T-helper 1 cell treated with Interleukin-12 subunit alpha and Interleukin-12 subunit beta and Interleukin-4 antibody, amounts not matched to agents 30 μg/mL and 1 μg/mL, for 36 hours (primary cell): Measurements from ENCODE around the gene TMEM209.
"Not testable (repeated sequence)": the region's sequence is repeated elsewhere in the genome, so short reads cannot be mapped to it uniquely, and the experiment has no call there.

Source experiments
- H3K27ac Mint-ChIP-seq: one replicate; pipeline ENCODE4 v1.8.0; 2021; ENCODE audit warnings: mild to moderate bottlenecking, mixed read lengths
- H3K27me3 Mint-ChIP-seq: one replicate; pipeline ENCODE4 v1.8.0; 2021; ENCODE audit warnings: low read depth, mixed read lengths
- H3K36me3 Mint-ChIP-seq: one replicate; pipeline ENCODE4 v1.8.0; 2021; ENCODE audit warnings: low read depth, mixed read lengths
- H3K4me1 Mint-ChIP-seq: one replicate; pipeline ENCODE4 v1.8.0; 2021; ENCODE audit warnings: low read depth, mixed read lengths
- H3K4me3 Mint-ChIP-seq: one replicate; pipeline ENCODE4 v1.8.0; 2021; ENCODE audit warnings: mild to moderate bottlenecking, moderate library complexity, mixed read lengths
- H3K9me3 Mint-ChIP-seq: one replicate; pipeline ENCODE4 v1.8.0; 2021; ENCODE audit warnings: mixed read lengths

Gene TMEM209

DNA sequence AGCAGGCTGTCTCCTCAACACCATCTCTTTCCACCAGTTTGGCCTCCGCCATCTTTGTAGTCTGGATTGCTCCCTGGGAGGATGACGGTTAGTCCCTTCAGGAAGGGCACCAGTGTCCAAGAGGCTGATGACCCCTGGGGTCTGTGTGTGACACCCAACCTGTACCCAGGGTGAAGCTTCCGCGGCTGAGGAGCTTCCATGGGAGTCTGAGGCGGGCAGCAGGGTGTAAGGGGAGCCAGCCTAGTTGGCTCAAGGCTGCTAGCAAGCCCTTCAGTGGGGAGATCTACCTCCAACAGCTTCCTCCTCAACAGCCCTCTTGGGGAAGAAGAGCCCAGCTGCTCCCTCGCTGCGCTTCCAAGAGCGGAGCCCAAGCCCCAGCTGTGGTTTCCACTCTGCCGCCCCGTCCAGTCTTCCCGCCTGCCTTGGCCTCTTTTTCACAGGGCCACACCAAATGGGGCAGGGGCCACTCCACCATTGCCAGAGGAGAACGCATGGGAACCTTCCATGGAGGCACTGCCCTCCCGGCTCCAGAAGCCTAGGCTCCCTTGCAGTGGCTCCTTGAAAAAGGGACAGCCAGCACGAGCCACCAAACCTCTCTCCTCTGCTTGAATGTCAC lies 57.4 kb downstream of the TMEM209 start:
- no peaks in the 10 kb centered on the region for H3K4me1 Mint-ChIP-seq
- no peaks in the 10 kb centered on the region for H3K9me3 Mint-ChIP-seq
- peaks cover 4% of the 10 kb centered on the region for H3K27me3 Mint-ChIP-seq
- no peak overlapping the region for H3K27ac Mint-ChIP-seq
- H3K4me3 Mint-ChIP-seq, result no peak overlapping the region
- H3K36me3 Mint-ChIP-seq, result no peaks in the 10 kb centered on the region

DNA sequence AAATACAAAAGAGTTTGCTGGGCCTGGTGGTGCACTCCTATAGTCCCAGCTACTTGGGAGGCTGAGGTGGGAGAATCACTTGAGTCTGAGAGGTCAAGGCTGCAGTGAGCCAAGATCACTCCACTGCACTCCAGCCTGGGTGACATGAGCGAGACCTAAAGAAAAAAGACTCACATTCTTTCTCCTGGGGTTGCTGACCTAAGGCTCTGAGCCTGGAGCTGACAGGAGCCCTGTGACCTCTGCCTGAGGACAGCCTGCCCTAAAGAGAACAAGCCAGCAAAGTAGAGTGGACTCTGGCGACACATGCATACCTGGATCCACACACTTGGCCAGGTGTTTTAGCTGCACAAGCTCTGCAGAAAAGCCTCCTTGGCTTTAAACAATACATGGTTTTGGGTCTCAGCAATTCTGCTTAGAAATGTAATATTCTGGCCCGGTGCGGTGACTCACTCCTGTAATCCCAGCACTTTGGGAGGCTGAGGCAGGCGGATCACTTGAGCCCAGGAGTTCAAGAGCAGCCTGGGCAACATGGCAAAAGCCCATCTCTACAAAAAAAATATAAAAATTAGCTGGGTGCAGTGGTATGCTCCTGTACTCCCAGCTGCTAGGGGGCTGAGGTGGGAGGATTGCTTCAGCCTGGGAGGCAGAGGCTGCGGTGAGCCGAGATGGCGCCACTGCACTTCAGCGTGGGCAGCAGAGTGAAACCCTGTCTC lies 58.4 kb downstream of the TMEM209 start:
- Mint-ChIP-seq H3K4me3 (no peak overlapping the region), H3K27me3 (peaks cover 4% of the 10 kb centered on the region), H3K9me3 (no peaks in the 10 kb centered on the region), H3K36me3 (no peaks in the 10 kb centered on the region), H3K4me1 (peaks cover 2% of the 10 kb centered on the region), H3K27ac (no peak overlapping the region)

DNA sequence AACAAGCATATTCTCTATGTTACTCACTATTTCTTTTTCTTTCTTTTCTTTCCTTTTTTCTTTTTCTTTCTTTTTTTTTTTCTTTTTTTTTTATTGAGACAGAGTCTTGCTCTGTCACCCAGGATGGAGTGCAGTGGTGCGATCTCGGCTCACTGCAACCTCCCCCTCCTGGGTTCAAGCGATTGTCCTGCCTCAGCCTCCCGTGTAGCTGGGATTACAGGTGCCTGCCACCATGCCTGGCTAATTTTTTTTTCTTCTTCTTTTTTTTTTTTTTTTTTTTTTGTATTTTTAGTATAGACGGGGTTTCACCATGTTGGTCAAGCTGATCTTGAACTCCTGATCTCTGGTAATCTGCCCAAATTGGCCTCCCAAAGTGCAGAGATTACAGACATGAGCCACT lies 59.1 kb downstream of the TMEM209 start:
- not testable (repeated sequence) for H3K36me3 Mint-ChIP-seq, H3K9me3 Mint-ChIP-seq, H3K4me3 Mint-ChIP-seq, H3K4me1 Mint-ChIP-seq, H3K27ac Mint-ChIP-seq, H3K27me3 Mint-ChIP-seq

DNA sequence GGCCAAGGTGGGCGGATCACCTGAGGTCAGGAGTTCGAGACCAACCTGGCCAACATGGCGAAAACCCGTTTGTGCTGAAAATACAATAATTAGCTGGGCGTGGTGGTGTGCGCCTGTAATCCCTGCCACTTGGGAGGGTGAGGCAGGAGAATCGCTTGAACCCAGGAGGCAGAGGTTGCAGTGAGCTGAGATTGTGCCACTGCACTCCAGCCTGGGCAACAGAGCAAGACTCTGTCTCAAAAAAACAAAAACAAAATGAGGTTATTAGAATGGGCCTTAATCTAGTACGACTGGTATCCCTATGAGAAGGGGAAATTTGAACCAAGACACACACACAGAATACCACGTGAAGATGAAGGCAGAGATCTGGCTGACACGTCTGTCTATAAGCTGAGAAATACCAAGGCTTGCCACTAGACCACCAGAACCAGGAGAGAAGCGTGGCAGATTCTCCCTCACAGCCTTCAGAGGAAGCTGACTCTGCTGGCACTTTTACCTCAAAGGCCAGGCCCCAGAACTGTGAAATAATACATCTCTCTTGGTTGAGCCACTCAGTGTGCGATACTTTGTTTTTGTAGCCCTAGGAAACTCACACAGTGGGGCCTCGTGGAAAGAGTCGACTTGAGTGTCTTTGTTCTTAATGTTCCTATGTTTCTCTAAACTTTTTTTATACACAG lies 59.6 kb downstream of the TMEM209 start:
- Mint-ChIP-seq H3K9me3 (no peaks in the 10 kb centered on the region), H3K4me3 (no peak overlapping the region), H3K27ac (no peak overlapping the region), H3K36me3 (no peaks in the 10 kb centered on the region), H3K4me1 (peaks cover 8% of the 10 kb centered on the region), H3K27me3 (peaks cover 8% of the 10 kb centered on the region)

DNA sequence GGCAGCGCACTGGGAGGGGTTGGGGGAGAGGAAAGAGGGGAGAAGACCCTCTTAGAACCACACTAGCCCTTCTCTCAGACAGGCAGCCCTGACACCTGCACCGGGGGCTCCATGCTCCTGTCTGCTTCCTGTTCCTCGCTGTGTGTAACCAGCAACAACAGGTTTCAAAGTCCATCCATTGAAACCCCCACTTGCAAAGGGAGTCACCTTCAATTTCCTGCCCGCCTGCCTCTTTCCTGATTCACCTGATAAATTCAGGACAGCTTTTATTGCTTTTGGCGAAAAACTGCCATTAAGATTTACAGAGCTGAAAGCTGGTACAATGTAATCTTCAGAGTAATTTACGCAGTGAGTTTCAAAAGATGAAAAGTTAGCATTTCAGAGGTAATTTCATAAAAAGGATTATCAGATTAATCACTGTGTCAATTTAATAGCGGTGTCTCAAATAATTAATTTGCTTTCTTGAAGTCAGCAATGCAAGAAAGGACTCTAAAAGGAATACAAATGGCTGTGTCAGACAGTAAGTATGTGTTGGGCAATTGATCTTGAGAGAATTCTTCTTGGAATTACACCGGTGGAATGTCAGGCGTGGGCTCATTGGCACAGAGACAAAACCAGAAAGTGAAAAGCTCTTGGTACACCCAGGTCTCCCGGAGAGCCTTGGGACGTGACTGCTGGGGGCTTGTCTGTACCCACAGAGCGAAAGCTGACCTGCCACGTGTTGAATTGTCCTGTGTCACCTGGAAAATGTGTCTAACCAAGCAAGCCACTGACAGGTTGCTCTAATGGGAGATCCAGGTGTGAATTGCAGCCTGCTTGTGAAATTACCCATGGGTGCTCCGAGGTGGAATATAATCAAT lies 60.7 kb downstream of the TMEM209 start:
- peaks cover 8% of the 10 kb centered on the region for H3K27me3 Mint-ChIP-seq
- no peak overlapping the region for H3K4me3 Mint-ChIP-seq
- H3K4me1 Mint-ChIP-seq, result peaks cover 8% of the 10 kb centered on the region

DNA sequence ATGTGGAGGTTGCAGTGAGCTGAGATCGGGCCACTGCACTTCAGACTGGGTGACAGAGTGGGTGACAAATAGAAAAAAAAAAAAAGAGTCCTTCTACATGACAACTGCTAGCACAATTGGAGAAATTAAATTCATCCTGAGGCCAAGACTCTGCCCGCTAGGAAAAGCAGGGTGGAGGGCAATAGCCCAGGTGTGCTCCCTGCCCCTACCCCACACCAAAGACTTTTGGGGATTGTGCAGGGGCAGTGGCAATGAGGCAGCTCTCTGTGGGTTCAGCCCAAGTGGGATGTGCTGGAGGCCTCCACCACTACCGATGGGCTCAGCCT lies 61.3 kb downstream of the TMEM209 start:
- H3K9me3 Mint-ChIP-seq, result no peaks in the 10 kb centered on the region
- no peak overlapping the region for H3K4me3 Mint-ChIP-seq
- H3K4me1 Mint-ChIP-seq, result peaks cover 8% of the 10 kb centered on the region
- H3K36me3 Mint-ChIP-seq, result peaks cover 5% of the 10 kb centered on the region
- no peak overlapping the region for H3K27ac Mint-ChIP-seq
- peaks cover 4% of the 10 kb centered on the region for H3K27me3 Mint-ChIP-seq

More for the DNA sequence above, 60.7 kb downstream of the TMEM209 start:
- H3K27ac Mint-ChIP-seq, result no peak overlapping the region
- no peaks in the 10 kb centered on the region for H3K9me3 Mint-ChIP-seq
- no peaks in the 10 kb centered on the region for H3K36me3 Mint-ChIP-seq

DNA sequence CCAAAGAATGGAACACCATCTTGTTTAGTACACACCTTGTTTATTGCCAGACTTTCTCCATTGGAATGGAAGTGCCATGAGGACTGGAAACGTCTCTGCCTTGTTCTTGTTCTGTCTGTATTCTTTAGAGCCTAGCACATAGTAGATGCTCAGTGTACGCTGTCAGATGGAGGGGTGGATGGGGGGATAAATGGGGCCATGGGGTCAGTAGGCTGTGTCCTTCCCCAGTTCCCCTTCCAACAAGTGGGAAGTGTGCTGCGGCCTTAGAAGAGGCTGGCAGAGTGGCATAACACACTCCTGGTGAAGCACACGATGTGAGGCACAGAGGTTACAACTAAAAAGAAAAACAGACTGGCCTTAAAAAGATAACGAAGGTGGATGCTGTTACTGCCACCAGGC lies 61.9 kb downstream of the TMEM209 start:
- Mint-ChIP-seq H3K27me3 (peaks cover 4% of the 10 kb centered on the region), H3K9me3 (no peaks in the 10 kb centered on the region), H3K36me3 (peaks cover 5% of the 10 kb centered on the region), H3K4me3 (no peak overlapping the region), H3K27ac (no peak overlapping the region), H3K4me1 (peaks cover 8% of the 10 kb centered on the region)

DNA sequence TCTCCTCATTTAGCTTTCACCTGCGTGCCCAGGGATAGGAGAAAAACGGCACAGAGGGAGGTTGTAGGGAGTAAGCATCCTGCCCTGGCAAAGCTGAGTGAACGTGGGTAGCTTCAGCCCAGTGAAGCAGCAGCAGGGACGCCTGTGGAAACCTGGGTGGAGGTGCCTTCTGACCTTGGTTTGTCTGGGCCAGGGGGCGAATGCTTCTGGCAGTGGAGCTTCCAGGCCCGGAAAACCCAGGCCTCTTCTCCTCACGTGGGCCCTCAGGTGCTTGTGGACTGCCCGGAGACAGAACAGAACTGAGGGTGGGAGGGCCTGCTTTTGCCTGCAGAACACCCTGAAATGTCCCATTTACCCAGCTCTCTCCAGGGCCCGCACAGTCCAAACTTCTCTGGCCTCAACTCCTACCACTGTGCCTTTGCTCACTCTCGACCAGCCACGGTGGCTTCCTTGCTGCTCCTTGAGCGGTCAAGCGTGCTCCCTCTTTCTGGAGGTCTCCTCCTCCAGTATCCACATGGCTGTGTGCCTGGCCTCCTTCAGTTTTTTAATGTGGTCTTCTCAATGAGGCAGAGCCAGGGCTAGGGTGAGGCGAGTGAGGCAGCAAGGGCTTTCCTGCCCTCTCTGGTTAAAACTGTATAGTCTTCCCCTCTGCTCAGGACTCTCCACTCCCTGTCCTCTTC lies 62.4 kb downstream of the TMEM209 start:
- peaks cover 8% of the 10 kb centered on the region for H3K4me1 Mint-ChIP-seq
- no peak overlapping the region for H3K27ac Mint-ChIP-seq
- H3K27me3 Mint-ChIP-seq, result peaks cover 4% of the 10 kb centered on the region
- peaks cover 5% of the 10 kb centered on the region for H3K36me3 Mint-ChIP-seq
- no peaks in the 10 kb centered on the region for H3K9me3 Mint-ChIP-seq
- H3K4me3 Mint-ChIP-seq, result no peak overlapping the region

DNA sequence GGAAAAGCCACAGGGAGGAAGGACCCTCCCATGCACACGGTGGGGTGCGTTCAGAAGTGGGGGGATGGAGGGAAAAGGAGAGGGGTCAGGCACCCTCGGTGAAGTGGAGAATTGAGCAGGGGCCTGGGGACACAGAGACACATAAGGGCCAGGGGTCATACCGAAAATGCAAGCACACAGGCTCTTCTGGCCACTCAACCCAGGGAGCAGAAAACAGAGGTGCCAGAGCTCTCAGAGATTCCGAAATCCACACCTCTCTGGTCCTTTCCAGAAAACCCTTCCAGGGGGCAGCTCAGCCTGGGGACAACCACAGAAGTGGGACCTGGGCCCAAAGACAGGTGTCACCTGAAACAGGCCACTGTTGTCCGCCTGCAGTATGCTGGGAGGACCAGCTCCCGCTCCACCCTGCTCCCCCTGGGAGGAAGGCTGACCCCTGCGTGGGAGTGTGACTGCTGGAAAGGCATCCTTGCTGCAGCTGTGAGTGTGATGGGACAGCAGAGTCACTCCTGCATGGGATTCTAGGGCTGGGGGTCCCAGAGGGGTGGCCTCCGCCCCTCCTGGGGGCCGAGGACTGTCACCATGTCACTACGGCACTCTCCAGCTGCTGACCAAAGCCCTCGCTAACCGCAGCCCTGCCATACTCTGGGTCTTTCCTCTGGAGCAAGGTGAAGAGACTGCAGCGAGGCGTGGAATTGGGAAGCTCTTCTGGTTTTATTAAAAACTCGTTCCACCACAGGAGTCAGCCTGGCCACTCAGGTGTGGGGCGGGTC lies 63.1 kb downstream of the TMEM209 start:
- Mint-ChIP-seq H3K36me3 (peaks cover 5% of the 10 kb centered on the region), H3K27ac (no peak overlapping the region), H3K27me3 (peaks cover 4% of the 10 kb centered on the region), H3K4me3 (peak overlapping the region; percentile 58), H3K9me3 (no peaks in the 10 kb centered on the region), H3K4me1 (peaks cover 8% of the 10 kb centered on the region)

DNA sequence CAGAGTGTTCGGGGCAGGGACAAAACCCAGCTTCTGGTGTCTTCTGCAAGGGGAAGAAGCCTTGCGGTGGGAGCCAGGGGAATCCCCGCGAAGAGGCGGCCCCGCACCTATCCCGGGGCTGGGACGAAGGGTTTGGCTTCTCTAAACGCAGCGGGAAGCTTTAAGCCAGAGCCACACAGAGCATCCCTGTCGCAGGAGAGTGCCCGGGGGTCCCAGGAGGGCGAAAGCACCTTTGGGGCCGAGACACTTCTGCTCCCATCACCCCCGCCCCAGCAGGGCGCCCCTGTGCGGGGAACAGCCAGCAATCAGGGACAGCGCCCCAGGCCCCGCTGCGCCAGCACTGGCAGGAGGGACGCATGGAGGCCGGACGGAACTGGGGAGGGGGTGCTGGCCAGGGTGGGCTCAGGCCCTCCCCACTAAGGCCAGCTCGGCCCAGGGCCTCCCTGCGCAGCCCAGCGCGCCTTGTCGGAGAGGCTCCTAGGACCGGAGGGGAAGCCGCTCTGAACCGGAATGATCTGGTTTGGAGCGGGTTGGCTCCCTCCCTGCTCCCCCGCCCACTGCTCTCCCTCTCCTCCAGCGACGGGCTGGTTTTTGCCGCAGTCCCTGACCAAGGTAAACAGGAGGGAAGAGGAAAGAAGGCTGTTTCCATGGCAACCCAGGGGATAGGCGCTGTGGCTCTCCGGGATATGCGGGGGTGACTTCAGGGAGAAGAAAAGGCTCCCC lies 63.9 kb downstream of the TMEM209 start:
- Mint-ChIP-seq H3K4me3 (peak overlapping the region; percentile 58), H3K4me1 (peaks cover 13% of the 10 kb centered on the region), H3K9me3 (no peaks in the 10 kb centered on the region), H3K27ac (peak overlapping the region; percentile 52), H3K27me3 (peaks cover 4% of the 10 kb centered on the region), H3K36me3 (peaks cover 7% of the 10 kb centered on the region)

DNA sequence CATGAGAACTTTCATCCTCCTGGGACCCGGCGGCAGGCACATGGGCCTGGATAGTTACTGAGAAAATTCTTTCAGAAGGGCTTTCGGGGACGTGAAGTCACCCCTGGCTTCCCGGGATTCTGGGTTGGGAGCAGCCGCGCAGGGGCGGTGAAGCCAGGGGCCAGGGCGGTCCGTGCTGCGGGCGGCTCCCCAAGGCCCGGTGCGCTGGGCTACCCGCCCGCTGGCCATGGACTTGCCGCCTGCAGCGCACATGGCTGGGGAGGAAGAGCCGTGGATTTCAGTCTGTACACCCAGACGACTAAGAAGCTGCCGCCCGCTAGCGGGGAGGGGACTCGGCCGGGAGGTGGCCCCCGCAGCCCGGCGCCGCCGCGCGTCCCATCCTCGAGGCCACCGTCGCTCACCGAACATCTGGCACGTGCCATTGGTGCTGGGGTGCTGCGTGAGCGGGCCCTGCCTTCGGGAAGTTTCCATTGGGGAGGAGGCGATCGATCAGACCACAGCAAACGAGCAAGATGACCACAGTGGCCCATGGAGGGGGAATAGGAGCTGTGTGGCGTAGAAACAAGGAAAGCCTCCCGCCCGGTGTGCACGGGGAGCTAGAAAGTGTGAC lies 64.5 kb downstream of the TMEM209 start:
- Mint-ChIP-seq H3K27me3 (peaks cover 4% of the 10 kb centered on the region), H3K4me1 (peaks cover 19% of the 10 kb centered on the region), H3K27ac (no peak overlapping the region), H3K36me3 (peaks cover 13% of the 10 kb centered on the region), H3K9me3 (no peaks in the 10 kb centered on the region), H3K4me3 (peak overlapping the region; percentile 25)

DNA sequence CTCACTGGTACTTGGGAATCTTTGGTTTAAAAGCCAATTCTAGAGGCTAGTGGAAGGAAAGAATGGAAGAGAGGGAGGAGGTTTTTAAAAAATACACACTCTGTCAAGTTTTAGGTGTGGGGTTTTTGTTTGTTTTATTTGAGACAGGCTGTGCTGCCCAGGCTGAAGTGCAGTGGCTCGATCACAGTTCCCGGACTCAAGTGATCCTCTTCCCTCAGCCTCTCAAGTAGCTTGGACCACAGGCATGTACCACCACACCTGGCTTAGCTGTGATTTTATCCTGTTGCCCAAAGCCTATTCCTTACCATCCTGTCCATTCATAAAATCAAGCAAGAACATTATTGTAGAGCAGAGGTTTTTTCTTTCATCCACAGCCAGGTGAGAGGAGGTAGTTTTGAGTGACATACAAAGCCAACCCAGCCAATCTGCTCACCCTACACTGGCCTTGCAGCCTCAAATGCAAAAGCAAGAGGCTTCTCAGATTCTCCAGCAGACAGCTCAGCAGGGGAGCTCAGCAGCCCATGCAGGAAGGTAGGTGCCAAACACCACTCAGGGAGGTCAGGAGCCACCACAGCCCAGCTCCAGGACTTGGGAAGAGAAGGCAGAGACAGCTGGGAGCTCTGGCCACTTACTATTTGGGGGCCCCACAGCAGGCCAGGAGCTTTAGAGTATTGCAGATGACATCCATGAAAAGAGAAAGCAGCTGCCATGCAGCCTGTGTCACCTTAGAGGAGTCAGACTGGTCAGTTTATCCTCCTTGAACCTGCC lies 65.8 kb downstream of the TMEM209 start:
- Mint-ChIP-seq H3K27ac (no peak overlapping the region), H3K9me3 (no peaks in the 10 kb centered on the region), H3K4me3 (no peak overlapping the region), H3K4me1 (peaks cover 23% of the 10 kb centered on the region), H3K27me3 (peaks cover 4% of the 10 kb centered on the region), H3K36me3 (peaks cover 19% of the 10 kb centered on the region)
